Measurements from ENCODE around the gene ANKS1B.
"Not testable (repeated sequence)": the region's sequence is repeated elsewhere in the genome, so short reads cannot be mapped to it uniquely, and the experiment has no call there.

Gene ANKS1B

GRCh38 chr12:98769068-98769467 lies 1215.7 kb downstream of the ANKS1B start:
- DNase-seq (ENCODE audit: low read depth): no peak
- TF ChIP-seq CTCF (conservative IDR thresholded peaks at IDR 0.05; ENCODE audit: low read depth, low read length): no peak
- H3K4me3 ChIP-seq (ENCODE audit: low read depth, low read length): no peak overlapping the region

DNA sequence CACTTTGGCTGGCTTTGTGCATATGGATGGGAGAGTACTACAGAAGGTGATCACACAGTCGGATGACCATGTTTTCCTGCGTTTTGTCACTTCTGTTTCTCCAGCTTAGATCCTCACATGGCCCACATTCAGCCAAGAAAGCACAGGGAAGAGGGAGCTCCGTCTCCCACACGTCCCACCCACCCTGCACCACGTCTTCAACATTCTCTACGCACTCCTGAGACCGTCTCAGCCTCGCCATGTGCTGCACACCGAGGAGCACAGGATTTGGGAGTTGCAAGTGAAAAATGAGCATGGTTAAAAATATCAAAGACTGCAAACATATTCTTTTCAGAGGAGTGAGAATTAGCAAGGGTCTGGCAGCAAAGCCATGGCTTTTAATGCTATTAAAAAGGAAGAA lies 1217.5 kb downstream of the ANKS1B start:
- H3K4me3 ChIP-seq (ENCODE audit: low read depth, low read length): no peak overlapping the region
- no peak for TF ChIP-seq CTCF (conservative IDR thresholded peaks at IDR 0.05; ENCODE audit: low read depth, low read length)
- no peak for DNase-seq (ENCODE audit: low read depth)

GRCh38 chr12:98763656-98764055 lies 1221.1 kb downstream of the ANKS1B start:
- H3K4me3 ChIP-seq (ENCODE audit: low read depth, low read length): no peak overlapping the region
- TF ChIP-seq CTCF (conservative IDR thresholded peaks at IDR 0.05; ENCODE audit: low read depth, low read length): no peak
- no peak for DNase-seq (ENCODE audit: low read depth)

GRCh38 chr12:98758331-98758730 lies 1226.4 kb downstream of the ANKS1B start:
- DNase-seq (ENCODE audit: low read depth): no peak
- H3K4me3 ChIP-seq (ENCODE audit: low read depth, low read length): no peak overlapping the region
- no peak for TF ChIP-seq CTCF (conservative IDR thresholded peaks at IDR 0.05; ENCODE audit: low read depth, low read length)

- DNase-seq (ENCODE audit: low read depth): no peak
- TF ChIP-seq CTCF (conservative IDR thresholded peaks at IDR 0.05; ENCODE audit: low read depth, low read length): no peak
- no peak overlapping the region for H3K4me3 ChIP-seq (ENCODE audit: low read depth, low read length)
These were observed 1227.3 kb downstream of the ANKS1B start for GRCh38 chr12:98757455-98757854.

GRCh38 chr12:98755855-98756254 lies 1228.9 kb downstream of the ANKS1B start:
- DNase-seq (ENCODE audit: low read depth): peak; percentile 57
- not testable (repeated sequence) for H3K4me3 ChIP-seq (ENCODE audit: low read depth, low read length)

DNA sequence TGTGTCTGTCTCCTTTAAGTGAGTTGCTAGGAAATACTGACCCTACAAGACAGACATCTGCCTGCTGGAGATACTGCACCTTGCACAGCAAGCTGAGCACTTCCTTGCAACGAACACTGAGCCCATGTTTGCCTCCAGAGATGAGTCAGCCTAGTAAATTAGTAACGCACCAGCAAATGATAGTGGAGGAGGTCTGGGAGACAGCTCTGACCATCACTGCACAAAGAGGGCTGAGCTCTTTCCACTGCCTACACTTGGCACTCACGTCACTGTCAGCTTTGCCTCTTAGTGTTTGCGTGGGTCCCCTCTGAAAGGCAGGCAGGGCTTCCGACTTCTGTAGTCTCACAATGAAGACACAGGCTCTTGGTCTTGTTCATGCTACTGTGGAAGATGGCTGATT lies 1230.6 kb downstream of the ANKS1B start:
- no peak for TF ChIP-seq CTCF (conservative IDR thresholded peaks at IDR 0.05; ENCODE audit: low read depth, low read length)
- DNase-seq (ENCODE audit: low read depth): peak; percentile 67
- no peak overlapping the region for H3K4me3 ChIP-seq (ENCODE audit: low read depth, low read length)

- H3K4me3 ChIP-seq (ENCODE audit: low read depth, low read length): no peak overlapping the region
- no peak for TF ChIP-seq CTCF (conservative IDR thresholded peaks at IDR 0.05; ENCODE audit: low read depth, low read length)
These were observed 1232.0 kb downstream of the ANKS1B start for GRCh38 chr12:98752726-98753125.

More at GRCh38 chr12:98752726-98753125, 1232.0 kb downstream of the ANKS1B start:
- peak; percentile 31 for DNase-seq (ENCODE audit: low read depth)

All from choroid plexus epithelial cell (primary cell).